H4 (cell line): ENCODE data around the gene NR5A2. TPM values are rescaled to one million over a fixed set of nuclear protein-coding genes. Genes with fewer than 3 reads are reported as not detected.
A peak's percentile ranks its signal among the peaks of the same experiment; 100 is the strongest.

Source experiments
- DNase-seq: peaks from one replicate; pipeline ENCODE4 v3.0.0-alpha.2; 2015; ENCODE audit warnings: low spot score
- total RNA-seq: library from RNA; depleted of rRNA; stranded (reverse); fragments of >200 nt; shearing (Covaris generic); gene quantifications from 2 replicates; pipeline ENCODE4 v1.2.3, GENCODE V29; 2014

NR5A2 gene
- total RNA-seq, 1 experiment from 2014 or later: 0.06 TPM

- no peak for DNase-seq
Measured at GRCh38 chr1:200072636-200073285, 45.3 kb downstream of the NR5A2 start.

- DNase-seq: no peak
Measured at GRCh38 chr1:200073286-200073637, 45.8 kb downstream of the NR5A2 start.

- DNase-seq: no peak
Measured at GRCh38 chr1:200075522-200075921, 48.0 kb downstream of the NR5A2 start.

GRCh38 chr1:200075938-200076546 is 48.5 kb downstream of the NR5A2 start:
- DNase-seq: peak; percentile 86

- no peak for DNase-seq
Measured at GRCh38 chr1:200079232-200079940, 51.9 kb downstream of the NR5A2 start.

GRCh38 chr1:200081151-200081968 is 53.9 kb downstream of the NR5A2 start:
- DNase-seq: no peak

GRCh38 chr1:200081969-200082245 is 54.4 kb downstream of the NR5A2 start:
- no peak for DNase-seq

GRCh38 chr1:200082329-200082728 is 54.8 kb downstream of the NR5A2 start:
- DNase-seq: no peak

- DNase-seq: no peak
Measured at GRCh38 chr1:200090252-200091159, 63.0 kb downstream of the NR5A2 start.

- DNase-seq: no peak
Measured at GRCh38 chr1:200095057-200095577, 67.6 kb downstream of the NR5A2 start.

- no peak for DNase-seq
Measured at GRCh38 chr1:200096774-200097173, 69.3 kb downstream of the NR5A2 start.

GRCh38 chr1:200099040-200099439 is 71.5 kb downstream of the NR5A2 start:
- no peak for DNase-seq

GRCh38 chr1:200103966-200104583 is 76.6 kb downstream of the NR5A2 start:
- no peak for DNase-seq

- peak; percentile 22 for DNase-seq
Measured at GRCh38 chr1:200107004-200107470, 79.5 kb downstream of the NR5A2 start.

- DNase-seq: no peak
Measured at GRCh38 chr1:200108659-200109058, 81.1 kb downstream of the NR5A2 start.

- no peak for DNase-seq
Measured at GRCh38 chr1:200112290-200112689, 84.8 kb downstream of the NR5A2 start.

- no peak for DNase-seq
Measured at GRCh38 chr1:200115532-200115931, 88.0 kb downstream of the NR5A2 start.

GRCh38 chr1:200116324-200116723 is 88.8 kb downstream of the NR5A2 start:
- DNase-seq: no peak

GRCh38 chr1:200118779-200119505 is 91.4 kb downstream of the NR5A2 start:
- DNase-seq: no peak

GRCh38 chr1:200121421-200121820 is 93.9 kb downstream of the NR5A2 start:
- DNase-seq: no peak
